ENCODE results near the gene AFAP1. TPM values are rescaled to one million over a fixed set of nuclear protein-coding genes. Genes with fewer than 3 reads are reported as not detected.

AFAP1 gene
- total and polyA plus RNA-seq, 2 of the 8 experiments (the other 6 are each of a cell fraction or from before 2014, with no cell fraction given): 3.6 to 18.2 TPM

GRCh38 chr4:7910263-7910896 is 29.3 kb downstream of the AFAP1 start:
- POLR2A ChIA-PET (ENCODE audit: partially characterized antibody): interaction anchor here (0.6 to 3.2 kb wide), 5 partner anchors 11 to 26 kb away, joined by 3 to 10 read pairs (median 3); no protein-coding TSS in a partner anchor
- Histone ChIP-seq H3K56ac (replicated peaks; ENCODE audit: insufficient read length, low read depth, low read length) (no peak overlapping the region), H3K18ac (ENCODE audit: extremely low read depth, low read length) (peak overlapping the region; percentile 75), H3K4me2 (ENCODE audit: insufficient read depth in 1 of 2, low read depth in 2 of 2, low read length in 2 of 2) (peak overlapping the region; percentile 38 to 67; a peak in 2 of 4 replicates), H2BK12ac (ENCODE audit: low read depth, low read length) (peak overlapping the region; percentile 23; the same call in 1 of the 2 replicates), H3K4me3 (ENCODE audit: extremely low read depth in 1 of 4, insufficient read depth in 2 of 4, low read depth in 3 of 4, low read length in 4 of 4) (0 out of 8 replicates have a peak overlapping the region, but pooled peaks of 1 of the 4 experiments have one; percentile 6), H4K5ac (ENCODE audit: insufficient read length, low read depth, low read length) (peak overlapping the region; percentile 55), H3K4me1 (replicated peaks in 1 of 4; ENCODE audit: control insufficient read depth in 3 of 4, insufficient read depth in 4 of 4, low read length in 3 of 4) (peaks cover 12 to 32% (median 20%) of the 10 kb centered on the region in 4 experiments), H4K91ac (replicated peaks; ENCODE audit: insufficient read length, low read length) (peak overlapping the region; percentile 86), H4K20me1 (replicated peaks in 1 of 2; ENCODE audit: control insufficient read depth in 1 of 2, insufficient read depth in 2 of 2, low read length in 2 of 2) (no peaks in the 10 kb centered on the region), H3K23ac (ENCODE audit: insufficient read length) (peak overlapping the region; percentile 18), H3K79me1 (ENCODE audit: low read depth, low read length) (peaks cover 10% of the 10 kb centered on the region), H3K4ac (replicated peaks; ENCODE audit: insufficient read length, low read depth, low read length) (peak overlapping the region; percentile 61), H3K9ac (replicated peaks in 1 of 4; ENCODE audit: extremely low read depth in 1 of 4, low read depth in 3 of 4, low read length in 3 of 4) (peak overlapping the region in 3 of 4 experiments; percentile 12 to 41 (median 26); a peak in 4 of 7 replicates), H2AK5ac (ENCODE audit: low read depth, low read length) (peak overlapping the region; percentile 57), H3K27ac (ENCODE audit: low read depth, low read length) (peak overlapping the region; percentile 48), H3K14ac (ENCODE audit: insufficient read length) (no peak overlapping the region), H3K36me3 (ENCODE audit: control insufficient read depth in 2 of 4, insufficient read depth in 4 of 4, low read length in 3 of 4) (no peaks in the 10 kb centered on the region), H2BK120ac (replicated peaks; ENCODE audit: low read depth, low read length) (peak overlapping the region; percentile 68), H4K8ac (ENCODE audit: extremely low read depth, insufficient read depth, low read length) (no peak overlapping the region; the same call in 1 of the 2 replicates), H2BK15ac (ENCODE audit: low read length) (peak overlapping the region; percentile 37; the same call in 1 of the 2 replicates), H3K23me2 (ENCODE audit: low read depth, low read length) (no peaks in the 10 kb centered on the region), H3K27me3 (replicated peaks in 1 of 4; ENCODE audit: control insufficient read depth in 3 of 4, extremely low read depth in 1 of 4, insufficient read depth in 3 of 4, low read length in 3 of 4) (no peaks in the 10 kb centered on the region), H2BK5ac (ENCODE audit: low read depth, low read length) (peak overlapping the region; percentile 3; the same call in 1 of the 2 replicates), H2BK20ac (ENCODE audit: low read length) (peak overlapping the region; percentile 1; the same call in 1 of the 2 replicates), H3K9me3 (ENCODE audit: insufficient read depth in 2 of 2, low read depth in 1 of 2, low read length in 1 of 2) (no peaks in the 10 kb centered on the region), H2AFZ (ENCODE audit: low read length) (no peak overlapping the region), H3K79me2 (ENCODE audit: control insufficient read depth in 1 of 2, insufficient read depth in 2 of 2, low read length in 2 of 2) (peaks cover 0 to 65% of the 10 kb centered on the region in 2 experiments; a peak in 3 of 4 replicates)
- DNase-seq (ENCODE audit: low read depth in 1 of 2, low spot score in 2 of 2) (no peak), FAIRE-seq (no peak)
- CTCF ChIA-PET (ENCODE audit: partially characterized antibody): interaction anchor here (0.8 to 1.6 kb wide), 4 partner anchors 16 to 105 kb away, joined by 3 to 6 read pairs (median 4); no protein-coding TSS in a partner anchor
- 83% methylated on average over 16 of the region's 16 CpGs; no CpG with 5 or more reads in 1 of the 2 experiments for WGBS, 2 experiments (ENCODE audit: extremely low coverage in 1 of 2, insufficient coverage in 1 of 2, insufficient read length in 1 of 2, insufficient replicate concordance in 2 of 2, low coverage in 1 of 2, low lambda C conversion rate in 2 of 2, missing lambda C conversion rate in 1 of 2)
- TF ChIP-seq BCL11A (IDR thresholded peaks at IDR 0.05; ENCODE audit: low read depth in 2 of 2, low read length in 2 of 2) (no peak), SRF (IDR thresholded peaks at IDR 0.05; ENCODE audit: low read depth, low read length) (no peak), TAF7 (optimal IDR thresholded peaks at IDR 0.05; ENCODE audit: borderline replicate concordance, low read depth, low read length) (no peak), SP1 (IDR thresholded peaks at IDR 0.05; ENCODE audit: low read depth, low read length) (no peak), KDM5A (IDR thresholded peaks at IDR 0.05; ENCODE audit: low read length) (no peak), TBP (IDR thresholded peaks at IDR 0.05; ENCODE audit: low read depth, low read length) (no peak), EP300 (IDR thresholded peaks at IDR 0.05; ENCODE audit: borderline replicate concordance in 1 of 2, low read depth in 2 of 2, low read length in 2 of 2) (no peak), BACH1 (IDR thresholded peaks at IDR 0.05; ENCODE audit: low read length) (no peak), NANOG (IDR thresholded peaks at IDR 0.05; ENCODE audit: insufficient read depth, low read depth, low read length, poor library complexity, severe bottlenecking) (no peak), USF2 (IDR thresholded peaks at IDR 0.05; ENCODE audit: low read length) (no peak)

All from H1 (cell line).